Measurements from ENCODE around the gene PSMD11. TPM values are rescaled to one million over a fixed set of nuclear protein-coding genes. Genes with fewer than 3 reads are reported as not detected.
A peak's percentile ranks its signal among the peaks of the same experiment; 100 is the strongest.

PSMD11 gene
- total and polyA plus RNA-seq, 2 of the 13 experiments (the other 11 are each of a cell fraction or from before 2014, with no cell fraction given) = 69.8 to 152 TPM

DNA sequence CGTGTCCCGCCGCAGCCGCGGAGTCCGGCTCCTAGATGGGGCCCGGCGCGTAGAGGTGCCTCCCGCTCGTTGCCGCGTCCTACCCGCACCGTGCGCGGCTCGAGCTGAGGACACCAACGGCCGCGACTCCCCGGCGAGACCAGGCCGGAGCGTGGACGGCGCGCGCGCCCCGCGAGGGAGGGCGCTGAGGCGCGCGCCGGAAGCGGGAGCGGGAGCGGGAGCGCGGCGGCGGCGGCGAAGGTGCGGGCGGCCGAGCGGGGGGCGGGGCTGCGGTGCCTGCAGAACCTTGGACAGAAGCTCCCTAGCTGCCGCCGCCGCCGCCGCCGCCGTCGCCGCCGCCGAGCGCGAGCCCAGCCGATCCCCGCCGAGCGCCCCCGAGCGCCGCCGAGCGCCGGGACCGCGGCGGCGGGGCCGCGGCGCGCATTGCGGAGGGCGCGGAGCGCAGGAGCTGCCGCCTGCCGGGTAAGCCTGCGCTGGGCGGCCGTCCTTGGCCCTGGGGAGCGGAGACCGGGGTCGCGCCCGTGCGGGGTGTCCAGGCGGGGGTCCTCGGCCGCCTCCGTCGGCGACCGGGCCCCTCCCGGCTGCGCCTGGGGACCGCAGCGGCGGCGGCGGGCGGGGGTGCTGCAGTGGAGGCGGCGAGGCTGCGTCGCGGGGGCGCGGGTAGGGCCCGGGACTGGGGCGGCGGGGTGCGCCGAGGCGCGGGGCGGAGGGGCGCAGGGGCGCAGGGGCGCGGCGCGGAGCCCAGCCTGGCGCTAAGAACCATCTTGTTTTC lies 42.6 kb downstream of the PSMD11 start, which contains the start of gene CDK5R1 (continued):
- TF ChIP-seq ZNF44 (CRISPR knock-in tag; IDR thresholded peaks at IDR 0.05) (no peak), ZNF142 (CRISPR knock-in tag; IDR thresholded peaks at IDR 0.05) (peak; percentile 10; the same call in 1 of the 2 replicates), ZNF329 (CRISPR knock-in tag; IDR thresholded peaks at IDR 0.05; ENCODE audit: low read depth) (0 out of 2 replicates have a peak, but pooled peaks have one; percentile 67), SAFB2 (CRISPR knock-in tag; IDR thresholded peaks at IDR 0.05; ENCODE audit: borderline replicate concordance, low read depth) (0 out of 2 replicates have a peak, but pooled peaks have one; percentile 7), TFE3 (CRISPR knock-in tag; IDR thresholded peaks at IDR 0.05) (no peak), ZNF33A (CRISPR knock-in tag; IDR thresholded peaks at IDR 0.05; ENCODE audit: borderline replicate concordance) (no peak), KLF6 (CRISPR knock-in tag; IDR thresholded peaks at IDR 0.05) (no peak), MAX (IDR thresholded peaks at IDR 0.05) (0 out of 2 replicates have a peak, but pooled peaks have one; percentile 11), ZNF563 (CRISPR knock-in tag; IDR thresholded peaks at IDR 0.05) (0 out of 2 replicates have a peak, but pooled peaks have one; percentile 32), ARHGAP35 (CRISPR knock-in tag; IDR thresholded peaks at IDR 0.05; ENCODE audit: borderline replicate concordance) (no peak), ZFY (CRISPR knock-in tag; IDR thresholded peaks at IDR 0.05) (peak; percentile 55), ATRX (CRISPR knock-in tag; IDR thresholded peaks at IDR 0.05; ENCODE audit: borderline replicate concordance) (no peak), ZNF773 (CRISPR knock-in tag; IDR thresholded peaks at IDR 0.05; ENCODE audit: borderline replicate concordance) (no peak), YEATS4 (CRISPR knock-in tag; IDR thresholded peaks at IDR 0.05; ENCODE audit: borderline replicate concordance) (peak; percentile 78)
- TF ChIP-seq, protein P1, sequence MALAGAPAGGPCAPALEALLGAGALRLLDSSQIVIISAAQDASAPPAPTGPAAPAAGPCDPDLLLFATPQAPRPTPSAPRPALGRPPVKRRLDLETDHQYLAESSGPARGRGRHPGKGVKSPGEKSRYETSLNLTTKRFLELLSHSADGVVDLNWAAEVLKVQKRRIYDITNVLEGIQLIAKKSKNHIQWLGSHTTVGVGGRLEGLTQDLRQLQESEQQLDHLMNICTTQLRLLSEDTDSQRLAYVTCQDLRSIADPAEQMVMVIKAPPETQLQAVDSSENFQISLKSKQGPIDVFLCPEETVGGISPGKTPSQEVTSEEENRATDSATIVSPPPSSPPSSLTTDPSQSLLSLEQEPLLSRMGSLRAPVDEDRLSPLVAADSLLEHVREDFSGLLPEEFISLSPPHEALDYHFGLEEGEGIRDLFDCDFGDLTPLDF (CRISPR knock-in tag; IDR thresholded peaks at IDR 0.05) = no peak
- TF ChIP-seq, protein P2, sequence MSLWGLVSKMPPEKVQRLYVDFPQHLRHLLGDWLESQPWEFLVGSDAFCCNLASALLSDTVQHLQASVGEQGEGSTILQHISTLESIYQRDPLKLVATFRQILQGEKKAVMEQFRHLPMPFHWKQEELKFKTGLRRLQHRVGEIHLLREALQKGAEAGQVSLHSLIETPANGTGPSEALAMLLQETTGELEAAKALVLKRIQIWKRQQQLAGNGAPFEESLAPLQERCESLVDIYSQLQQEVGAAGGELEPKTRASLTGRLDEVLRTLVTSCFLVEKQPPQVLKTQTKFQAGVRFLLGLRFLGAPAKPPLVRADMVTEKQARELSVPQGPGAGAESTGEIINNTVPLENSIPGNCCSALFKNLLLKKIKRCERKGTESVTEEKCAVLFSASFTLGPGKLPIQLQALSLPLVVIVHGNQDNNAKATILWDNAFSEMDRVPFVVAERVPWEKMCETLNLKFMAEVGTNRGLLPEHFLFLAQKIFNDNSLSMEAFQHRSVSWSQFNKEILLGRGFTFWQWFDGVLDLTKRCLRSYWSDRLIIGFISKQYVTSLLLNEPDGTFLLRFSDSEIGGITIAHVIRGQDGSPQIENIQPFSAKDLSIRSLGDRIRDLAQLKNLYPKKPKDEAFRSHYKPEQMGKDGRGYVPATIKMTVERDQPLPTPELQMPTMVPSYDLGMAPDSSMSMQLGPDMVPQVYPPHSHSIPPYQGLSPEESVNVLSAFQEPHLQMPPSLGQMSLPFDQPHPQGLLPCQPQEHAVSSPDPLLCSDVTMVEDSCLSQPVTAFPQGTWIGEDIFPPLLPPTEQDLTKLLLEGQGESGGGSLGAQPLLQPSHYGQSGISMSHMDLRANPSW (CRISPR knock-in tag; IDR thresholded peaks at IDR 0.05; ENCODE audit: borderline replicate concordance) = no peak
